ENCODE measurements around the gene ADAMTSL4. TPM values are rescaled to one million over a fixed set of nuclear protein-coding genes. Genes with fewer than 3 reads are reported as not detected.

The ADAMTSL4 gene
- total RNA-seq, 1 experiment from 2014 or later, result 3.3 TPM

DNA sequence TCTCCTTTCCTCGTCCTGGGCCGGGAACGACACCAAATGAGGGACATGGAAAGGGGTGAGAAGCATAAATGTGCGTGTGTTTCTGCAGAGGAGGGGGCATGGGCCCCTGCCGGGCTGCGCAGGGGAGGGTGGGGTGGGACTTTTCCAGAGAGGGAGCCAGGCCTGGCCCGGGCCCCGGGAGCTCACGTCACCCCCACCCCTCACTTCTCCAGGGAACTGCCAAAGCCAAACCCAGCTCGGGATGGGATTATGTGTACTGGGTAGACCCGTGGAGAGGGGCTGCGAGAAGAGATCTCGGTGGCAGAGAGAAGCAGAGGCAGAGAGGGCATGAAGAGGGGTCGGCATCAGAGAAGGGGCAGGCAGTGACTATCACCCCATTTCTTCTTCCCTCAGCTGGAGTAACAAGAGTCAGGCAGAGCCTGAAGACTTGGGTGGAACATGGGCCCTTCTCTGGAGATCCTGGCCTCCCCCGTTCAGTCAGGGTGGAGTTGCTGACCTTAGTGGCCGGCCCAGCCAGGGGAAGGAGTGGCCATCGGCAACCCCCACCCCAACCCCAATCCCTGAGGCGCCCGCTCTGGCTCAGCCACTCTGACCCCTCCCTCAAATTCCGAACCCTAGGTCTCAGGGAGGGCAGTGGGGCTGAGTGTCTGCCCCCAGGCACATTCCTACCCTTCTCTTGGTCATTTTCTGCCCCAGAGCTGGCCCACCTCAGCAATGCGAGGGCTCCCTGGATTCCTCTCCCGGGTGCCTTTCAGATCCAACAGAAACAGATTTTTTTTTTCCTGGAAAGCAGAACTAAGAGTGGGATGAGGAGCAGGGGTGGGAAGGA is 1.2 kb downstream of the ADAMTSL4 start:
- H3K9me3 ChIP-seq, result no peaks in the 10 kb centered on the region
- DNase-seq, result no peak

GRCh38 chr1:150551051-150551783 is 2.0 kb downstream of the ADAMTSL4 start:
- no peak for DNase-seq
- H3K9me3 ChIP-seq, result no peaks in the 10 kb centered on the region
- peaks cover 7% of the 10 kb centered on the region for H3K36me3 ChIP-seq
- no peaks in the 10 kb centered on the region for H3K27me3 ChIP-seq
- no peak overlapping the region for H3K4me3 ChIP-seq

More for the DNA sequence above, 1.2 kb downstream of the ADAMTSL4 start:
- Histone ChIP-seq H3K36me3 (peaks cover 3% of the 10 kb centered on the region; the same call in 1 of the 2 replicates), H3K4me3 (peak overlapping the region; percentile 52), H3K27me3 (no peaks in the 10 kb centered on the region)

DNA sequence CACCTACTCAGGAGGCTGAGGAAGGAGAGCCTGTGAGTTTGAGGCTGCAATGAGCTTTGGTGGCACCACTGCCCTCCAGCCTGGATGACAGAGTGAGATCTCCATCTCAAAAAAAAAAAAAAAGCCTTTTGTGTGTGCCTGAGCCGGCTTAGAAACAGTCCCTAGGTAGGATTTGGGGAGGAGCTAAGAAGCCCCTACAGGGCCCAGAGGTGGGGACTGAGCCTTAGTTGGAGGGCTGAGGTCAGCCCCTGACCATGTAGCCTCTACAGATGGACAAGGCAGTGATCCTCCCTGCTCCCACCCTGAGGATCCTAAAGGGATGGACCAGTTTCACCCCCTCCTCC is 2.5 kb downstream of the ADAMTSL4 start:
- Histone ChIP-seq H3K36me3 (peaks cover 7% of the 10 kb centered on the region), H3K4me3 (no peak overlapping the region), H3K9me3 (no peaks in the 10 kb centered on the region), H3K27me3 (no peaks in the 10 kb centered on the region)
- DNase-seq, result no peak

GRCh38 chr1:150552128-150552910 is 3.1 kb downstream of the ADAMTSL4 start:
- no peaks in the 10 kb centered on the region for H3K27me3 ChIP-seq
- peak; percentile 90 for DNase-seq
- H3K9me3 ChIP-seq, result no peaks in the 10 kb centered on the region
- H3K36me3 ChIP-seq, result peaks cover 8% of the 10 kb centered on the region
- H3K4me3 ChIP-seq, result no peak overlapping the region

DNA sequence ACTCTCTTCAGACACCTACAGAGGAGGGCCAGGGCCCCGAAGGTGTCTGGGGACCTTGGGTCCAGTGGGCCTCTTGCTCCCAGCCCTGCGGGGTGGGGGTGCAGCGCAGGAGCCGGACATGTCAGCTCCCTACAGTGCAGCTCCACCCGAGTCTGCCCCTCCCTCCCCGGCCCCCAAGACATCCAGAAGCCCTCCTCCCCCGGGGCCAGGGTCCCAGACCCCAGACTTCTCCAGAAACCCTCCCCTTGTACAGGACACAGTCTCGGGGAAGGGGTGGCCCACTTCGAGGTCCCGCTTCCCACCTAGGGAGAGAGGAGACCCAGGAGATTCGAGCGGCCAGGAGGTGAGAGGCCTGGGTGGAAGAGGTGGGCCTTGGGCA is 3.7 kb downstream of the ADAMTSL4 start:
- no peak for DNase-seq
- Histone ChIP-seq H3K27me3 (no peaks in the 10 kb centered on the region), H3K36me3 (peaks cover 9% of the 10 kb centered on the region), H3K9me3 (no peaks in the 10 kb centered on the region), H3K4me3 (no peak overlapping the region)

DNA sequence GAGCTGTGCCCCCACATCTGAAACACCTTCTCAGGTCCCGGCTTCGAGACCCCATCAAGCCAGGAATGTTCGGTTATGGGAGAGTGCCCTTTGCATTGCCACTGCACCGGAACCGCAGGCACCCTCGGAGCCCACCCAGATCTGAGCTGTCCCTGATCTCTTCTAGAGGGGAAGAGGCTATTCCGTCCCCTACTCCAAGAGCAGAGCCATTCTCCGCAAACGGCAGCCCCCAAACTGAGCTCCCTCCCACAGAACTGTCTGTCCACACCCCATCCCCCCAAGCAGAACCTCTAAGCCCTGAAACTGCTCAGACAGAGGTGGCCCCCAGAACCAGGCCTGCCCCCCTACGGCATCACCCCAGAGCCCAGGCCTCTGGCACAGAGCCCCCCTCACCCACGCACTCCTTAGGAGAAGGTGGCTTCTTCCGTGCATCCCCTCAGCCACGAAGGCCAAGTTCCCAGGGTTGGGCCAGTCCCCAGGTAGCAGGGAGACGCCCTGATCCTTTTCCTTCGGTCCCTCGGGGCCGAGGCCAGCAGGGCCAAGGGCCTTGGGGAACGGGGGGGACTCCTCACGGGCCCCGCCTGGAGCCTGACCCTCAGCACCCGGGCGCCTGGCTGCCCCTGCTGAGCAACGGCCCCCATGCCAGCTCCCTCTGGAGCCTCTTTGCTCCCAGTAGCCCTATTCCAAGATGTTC is 4.3 kb downstream of the ADAMTSL4 start:
- Histone ChIP-seq H3K4me3 (no peak overlapping the region), H3K27me3 (no peaks in the 10 kb centered on the region), H3K9me3 (no peaks in the 10 kb centered on the region), H3K36me3 (peaks cover 9% of the 10 kb centered on the region)
- no peak for DNase-seq

- H3K27me3 ChIP-seq, result no peaks in the 10 kb centered on the region
- peaks cover 9% of the 10 kb centered on the region for H3K36me3 ChIP-seq
- no peaks in the 10 kb centered on the region for H3K9me3 ChIP-seq
- no peak overlapping the region for H3K4me3 ChIP-seq
- DNase-seq, result no peak
These were observed 4.9 kb downstream of the ADAMTSL4 start for GRCh38 chr1:150554086-150554452.

GRCh38 chr1:150555198-150555970 is 6.2 kb downstream of the ADAMTSL4 start:
- Histone ChIP-seq H3K36me3 (peaks cover 9% of the 10 kb centered on the region), H3K9me3 (no peaks in the 10 kb centered on the region), H3K27me3 (no peaks in the 10 kb centered on the region), H3K4me3 (no peak overlapping the region)
- DNase-seq, result no peak

DNA sequence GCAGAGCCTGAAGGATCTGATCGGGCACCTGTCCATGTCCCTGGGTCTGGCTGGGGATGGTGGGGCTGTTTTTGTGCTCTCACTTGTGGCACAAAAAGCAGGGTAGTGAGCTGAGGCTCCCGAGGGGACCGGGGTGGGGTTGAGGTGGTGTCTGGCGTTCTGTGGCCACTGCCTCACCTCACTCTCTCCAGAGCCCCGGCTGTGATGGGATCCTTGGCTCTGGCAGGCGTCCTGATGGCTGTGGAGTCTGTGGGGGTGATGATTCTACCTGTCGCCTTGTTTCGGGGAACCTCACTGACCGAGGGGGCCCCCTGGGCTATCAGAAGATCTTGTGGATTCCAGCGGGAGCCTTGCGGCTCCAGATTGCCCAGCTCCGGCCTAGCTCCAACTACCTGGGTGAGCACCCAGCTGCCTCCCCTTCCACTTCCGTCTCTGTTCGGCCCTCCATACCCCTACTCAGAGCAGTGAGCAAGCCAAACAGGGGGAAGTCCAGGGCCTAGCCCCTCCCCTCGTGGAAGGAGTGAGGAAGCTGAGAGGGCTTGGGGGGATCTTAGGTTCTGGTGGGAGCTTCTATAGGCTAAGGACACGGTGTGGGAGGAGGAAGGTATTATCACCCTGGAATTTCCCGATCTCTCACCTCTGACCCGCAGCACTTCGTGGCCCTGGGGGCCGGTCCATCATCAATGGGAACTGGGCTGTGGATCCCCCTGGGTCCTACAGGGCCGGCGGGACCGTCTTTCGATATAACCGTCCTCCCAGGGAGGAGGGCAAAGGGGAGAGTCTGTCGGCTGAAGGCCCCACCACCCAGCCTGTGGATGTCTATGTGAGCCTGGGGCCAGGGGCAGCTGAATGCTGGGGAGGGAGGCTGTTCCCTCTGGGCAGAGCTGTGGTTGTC is 7.0 kb downstream of the ADAMTSL4 start:
- DNase-seq, result no peak
- no peaks in the 10 kb centered on the region for H3K27me3 ChIP-seq

GRCh38 chr1:150557065-150557600 is 7.9 kb downstream of the ADAMTSL4 start:
- no peak for DNase-seq
- Histone ChIP-seq H3K9me3 (no peaks in the 10 kb centered on the region), H3K4me3 (no peak overlapping the region), H3K27me3 (no peaks in the 10 kb centered on the region), H3K36me3 (peaks cover 9% of the 10 kb centered on the region)

More for the DNA sequence above, 7.0 kb downstream of the ADAMTSL4 start:
- Histone ChIP-seq H3K4me3 (no peak overlapping the region), H3K9me3 (no peaks in the 10 kb centered on the region), H3K36me3 (peaks cover 9% of the 10 kb centered on the region)

DNA sequence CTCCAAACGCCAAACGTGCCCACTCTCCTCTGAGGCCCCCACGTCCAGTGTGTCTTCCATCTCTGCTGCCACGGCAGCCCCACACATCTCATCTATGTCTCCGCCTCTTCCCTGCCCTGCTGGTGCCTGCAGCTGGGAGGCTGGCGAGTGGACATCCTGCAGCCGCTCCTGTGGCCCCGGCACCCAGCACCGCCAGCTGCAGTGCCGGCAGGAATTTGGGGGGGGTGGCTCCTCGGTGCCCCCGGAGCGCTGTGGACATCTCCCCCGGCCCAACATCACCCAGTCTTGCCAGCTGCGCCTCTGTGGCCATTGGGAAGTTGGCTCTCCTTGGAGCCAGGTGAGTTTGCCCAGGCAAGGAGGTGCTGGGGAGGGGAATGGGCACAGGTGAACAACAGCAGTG is 8.6 kb downstream of the ADAMTSL4 start:
- Histone ChIP-seq H3K4me3 (no peak overlapping the region), H3K27me3 (no peaks in the 10 kb centered on the region), H3K36me3 (peaks cover 9% of the 10 kb centered on the region), H3K9me3 (no peaks in the 10 kb centered on the region)
- no peak for DNase-seq

DNA sequence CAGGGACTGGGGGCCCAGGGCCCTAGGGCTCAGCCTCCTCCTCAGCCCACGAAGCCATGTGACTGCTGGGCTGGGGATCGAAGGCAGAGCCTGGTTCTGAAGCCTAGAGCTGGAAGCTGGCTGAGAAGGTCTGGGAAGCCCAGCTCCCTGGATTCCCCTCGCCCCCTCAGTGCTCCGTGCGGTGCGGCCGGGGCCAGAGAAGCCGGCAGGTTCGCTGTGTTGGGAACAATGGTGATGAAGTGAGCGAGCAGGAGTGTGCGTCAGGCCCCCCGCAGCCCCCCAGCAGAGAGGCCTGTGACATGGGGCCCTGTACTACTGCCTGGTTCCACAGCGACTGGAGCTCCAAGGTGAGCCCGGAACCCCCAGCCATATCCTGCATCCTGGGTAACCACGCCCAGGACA is 9.1 kb downstream of the ADAMTSL4 start:
- Histone ChIP-seq H3K4me3 (no peak overlapping the region), H3K27me3 (no peaks in the 10 kb centered on the region), H3K9me3 (no peaks in the 10 kb centered on the region), H3K36me3 (peaks cover 9% of the 10 kb centered on the region)
- no peak for DNase-seq

- Histone ChIP-seq H3K4me3 (no peak overlapping the region), H3K27me3 (no peaks in the 10 kb centered on the region), H3K36me3 (peaks cover 9% of the 10 kb centered on the region), H3K9me3 (no peaks in the 10 kb centered on the region)
- no peak for DNase-seq
These were observed 9.8 kb downstream of the ADAMTSL4 start for GRCh38 chr1:150558761-150559655.

DNA sequence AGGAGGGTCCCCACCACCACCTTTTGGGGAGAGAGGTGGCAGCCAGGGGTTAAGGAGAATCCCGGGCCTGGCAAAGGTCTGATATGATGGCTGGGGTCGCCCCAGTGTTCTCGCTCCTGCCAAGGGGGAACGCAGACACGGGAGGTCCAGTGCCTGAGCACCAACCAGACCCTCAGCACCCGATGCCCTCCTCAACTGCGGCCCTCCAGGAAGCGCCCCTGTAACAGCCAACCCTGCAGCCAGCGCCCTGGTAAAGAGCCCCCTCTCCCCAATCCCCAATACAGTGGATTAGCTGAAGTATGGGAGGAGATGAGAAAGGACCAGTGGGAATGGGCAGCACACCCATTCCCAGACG is 10.4 kb downstream of the ADAMTSL4 start:
- Histone ChIP-seq H3K27me3 (no peaks in the 10 kb centered on the region), H3K36me3 (peaks cover 9% of the 10 kb centered on the region), H3K4me3 (no peak overlapping the region), H3K9me3 (no peaks in the 10 kb centered on the region)
- DNase-seq, result no peak

Data from MG63 (cell line).